Regular cardiac myocyte (primary cell): Measurements from ENCODE around the gene KRTCAP3. TPM values are rescaled to one million over a fixed set of nuclear protein-coding genes. Genes with fewer than 3 reads are reported as not detected.

Experiments used
- total RNA-seq: library from RNA; depleted of rRNA; stranded (reverse); fragments of >200 nt; gene quantifications from 2 replicates; pipeline ENCODE4 v1.2.3, GENCODE V29; 2014

The KRTCAP3 gene
- total RNA-seq = not detected in 2 replicates

GRCh38 chr2:27441958-27442919, at the start of gene KRTCAP3:
KRTCAP3 (plus strand) TSS chr2:27442381; CDS start chr2:27442413, 32 bp downstream.

GRCh38 chr2:27409321-27410073, 32.7 kb upstream of the KRTCAP3 start, which contains the start of gene PPM1G:
PPM1G (minus strand) TSS chr2:27409591; CDS start chr2:27409422, 169 bp downstream.

GRCh38 chr2:27428213-27428977, 13.8 kb upstream of the KRTCAP3 start, which contains the start of gene NRBP1:
NRBP1 (plus strand) TSS chr2:27428631; CDS start chr2:27433274, 4,643 bp downstream.

GRCh38 chr2:27489498-27490397, 47.6 kb downstream of the KRTCAP3 start, which contains the start of gene IFT172:
IFT172 (minus strand) TSS chr2:27489743; CDS start chr2:27489653, 90 bp downstream.

Other genes starting within 250 kb of the KRTCAP3 start
- 136 and 240 TPM in 2 replicates for gene ATRAID, start 230.3 kb upstream of the KRTCAP3 start, total RNA-seq
- gene SLC5A6, start 230.1 kb upstream of the KRTCAP3 start, total RNA-seq = 14.9 and 30.3 TPM in 2 replicates
- 22.6 and 47.9 TPM in 2 replicates for gene CAD, start 225.0 kb upstream of the KRTCAP3 start, total RNA-seq
- under 0.01 and 0.19 TPM in 2 replicates for gene SLC30A3, start 179.3 kb upstream of the KRTCAP3 start, total RNA-seq
- gene DNAJC5G, start 166.9 kb upstream of the KRTCAP3 start, total RNA-seq = not detected in 2 replicates
- under 0.01 TPM in 1 of 2 replicates, not detected in the other for gene TRIM54, start 160.0 kb upstream of the KRTCAP3 start, total RNA-seq
- gene UCN, start 133.9 kb upstream of the KRTCAP3 start, total RNA-seq = 0.38 and 1.1 TPM in 2 replicates
- 56.2 and 77.5 TPM in 2 replicates for gene MPV17, start 119.3 kb upstream of the KRTCAP3 start, total RNA-seq
- gene GTF3C2, start 85.6 kb upstream of the KRTCAP3 start, total RNA-seq = 14.1 and 19.2 TPM in 2 replicates
- 21.7 and 50.4 TPM in 2 replicates for gene EIF2B4, start 72.0 kb upstream of the KRTCAP3 start, total RNA-seq
- gene SNX17, start 71.8 kb upstream of the KRTCAP3 start, total RNA-seq = 137 and 174 TPM in 2 replicates
- gene ZNF513, start 61.6 kb upstream of the KRTCAP3 start, total RNA-seq = 6.8 and 7.1 TPM in 2 replicates
- 59.5 and 167 TPM in 2 replicates for gene PPM1G, start 32.8 kb upstream of the KRTCAP3 start, total RNA-seq
- gene NRBP1, start 13.8 kb upstream of the KRTCAP3 start, total RNA-seq = 100 and 134 TPM in 2 replicates
- gene IFT172, start 47.4 kb downstream of the KRTCAP3 start, total RNA-seq = 23.6 and 26.8 TPM in 2 replicates
- gene FNDC4, start 52.8 kb downstream of the KRTCAP3 start, total RNA-seq = 21.7 and 24.5 TPM in 2 replicates
- gene GCKR, start 54.5 kb downstream of the KRTCAP3 start, total RNA-seq = 1.1 and 1.9 TPM in 2 replicates
- gene ZNF512, start 140.7 kb downstream of the KRTCAP3 start, total RNA-seq = 21.1 and 30.4 TPM in 2 replicates
- gene CCDC121, start 186.6 kb downstream of the KRTCAP3 start, total RNA-seq = 1.1 and 1.5 TPM in 2 replicates
- 30.7 and 60.2 TPM in 2 replicates for gene GPN1, start 186.7 kb downstream of the KRTCAP3 start, total RNA-seq
- gene SUPT7L, start 221.2 kb downstream of the KRTCAP3 start, total RNA-seq = 15.3 and 33.3 TPM in 2 replicates
- 37.8 and 39.5 TPM in 2 replicates for gene SLC4A1AP, start 221.5 kb downstream of the KRTCAP3 start, total RNA-seq